Measurements from ENCODE around the gene DGUOK. TPM values are rescaled to one million over a fixed set of nuclear protein-coding genes. Genes with fewer than 3 reads are reported as not detected.

The DGUOK gene
- total RNA-seq, 1 donor from 2014 or later, result 33.7 TPM

GRCh38 chr2:73947412-73948018 is 20.8 kb downstream of the DGUOK start:
- DNase-seq (ENCODE audit: low spot score), result no peak

- no peak for DNase-seq (ENCODE audit: low spot score)
Observed at GRCh38 chr2:73949802-73950201, 23.1 kb downstream of the DGUOK start.

- peak; percentile 44 for DNase-seq (ENCODE audit: low spot score)
Observed at GRCh38 chr2:73952499-73953446, 26.1 kb downstream of the DGUOK start.

GRCh38 chr2:73956218-73956865 is 29.7 kb downstream of the DGUOK start:
- DNase-seq (ENCODE audit: low spot score), result no peak

GRCh38 chr2:73961274-73961673 is 34.6 kb downstream of the DGUOK start:
- DNase-seq (ENCODE audit: low spot score), result no peak

- DNase-seq (ENCODE audit: low spot score), result no peak
Observed at GRCh38 chr2:73961823-73962615, 35.3 kb downstream of the DGUOK start.

- DNase-seq (ENCODE audit: low spot score), result no peak
Observed at GRCh38 chr2:73962798-73963197, 36.1 kb downstream of the DGUOK start.

GRCh38 chr2:73963385-73964120 is 36.9 kb downstream of the DGUOK start:
- DNase-seq (ENCODE audit: low spot score), result no peak

- DNase-seq (ENCODE audit: low spot score), result no peak
Observed at GRCh38 chr2:73964223-73964622, 37.5 kb downstream of the DGUOK start.

GRCh38 chr2:73965053-73965452 is 38.4 kb downstream of the DGUOK start:
- DNase-seq (ENCODE audit: low spot score), result no peak

- no peak for DNase-seq (ENCODE audit: low spot score)
Observed at GRCh38 chr2:73968357-73968937, 41.8 kb downstream of the DGUOK start.

- DNase-seq (ENCODE audit: low spot score), result no peak
Observed at GRCh38 chr2:73969356-73969755, 42.7 kb downstream of the DGUOK start.

- DNase-seq (ENCODE audit: low spot score), result no peak
Observed at GRCh38 chr2:73970141-73970803, 43.6 kb downstream of the DGUOK start.

GRCh38 chr2:73970850-73971471 is 44.3 kb downstream of the DGUOK start:
- peak; percentile 65 for DNase-seq (ENCODE audit: low spot score)

GRCh38 chr2:73971722-73972121 is 45.0 kb downstream of the DGUOK start:
- DNase-seq (ENCODE audit: low spot score), result no peak

GRCh38 chr2:73972846-73973245 is 46.2 kb downstream of the DGUOK start:
- no peak for DNase-seq (ENCODE audit: low spot score)

GRCh38 chr2:73975731-73976130 is 49.1 kb downstream of the DGUOK start:
- no peak for DNase-seq (ENCODE audit: low spot score)

GRCh38 chr2:73976803-73977202 is 50.1 kb downstream of the DGUOK start:
- DNase-seq (ENCODE audit: low spot score), result no peak

GRCh38 chr2:73977466-73977865 is 50.8 kb downstream of the DGUOK start:
- no peak for DNase-seq (ENCODE audit: low spot score)

GRCh38 chr2:73979021-73979420 is 52.3 kb downstream of the DGUOK start:
- DNase-seq (ENCODE audit: low spot score), result no peak
